CD4-positive, alpha-beta memory T cell (primary cell): Measurements from ENCODE around the gene COA3. TPM values are rescaled to one million over a fixed set of nuclear protein-coding genes. Genes with fewer than 3 reads are reported as not detected.
"Not testable (repeated sequence)": the region's sequence is repeated elsewhere in the genome, so short reads cannot be mapped to it uniquely, and the experiment has no call there.

Source experiments
- CTCF ChIA-PET: fragments of 350-600 bp; sonication (Branson Sonifier 250); formaldehyde crosslinking; loops from one replicate; lab custom pipeline; 2021; ENCODE audit warnings: inconsistent platforms; ENCODE audit not compliant: partially characterized antibody; lab: Charles Lee
- POLR2A ChIA-PET: fragments of 350-600 bp; sonication (Branson Sonifier 250); formaldehyde crosslinking; loops from one replicate; lab custom pipeline; 2021; ENCODE audit not compliant: partially characterized antibody; lab: Charles Lee
- DNase-seq, 5 donors: peaks; one replicate each; pipeline versions ENCODE4 v3.0.0 to v3.0.0-alpha.2; 2020 to 2022; ENCODE audit warnings: mixed read lengths in 1 of 5
- H3K27ac ChIP-seq: one replicate; pipeline ENCODE4 v1.7.0; 2013; ENCODE audit warnings: low read depth, low read length
- H3K27me3 ChIP-seq: 2 replicates; pipeline ENCODE4 v1.7.0; 2013; ENCODE audit warnings: mild to moderate bottlenecking, low read length, moderate library complexity; ENCODE audit not compliant: insufficient read depth
- H3K36me3 ChIP-seq: 2 replicates; pipeline ENCODE4 v1.7.0; 2013; ENCODE audit warnings: mild to moderate bottlenecking, low read length, moderate library complexity; ENCODE audit not compliant: insufficient read depth
- H3K4me1 ChIP-seq: 2 replicates; pipeline ENCODE4 v1.7.0; 2013; ENCODE audit warnings: mild to moderate bottlenecking, low read length, moderate library complexity; ENCODE audit not compliant: insufficient read depth
- H3K4me3 ChIP-seq, 2 donors: one replicate each; pipeline ENCODE4 v1.7.0; 2013; ENCODE audit warnings: low read length in 2 of 2, mild to moderate bottlenecking in 1 of 2
- H3K9me3 ChIP-seq, 2 donors: one replicate each; pipeline ENCODE4 v1.7.0; 2013; ENCODE audit warnings: low read length in 2 of 2, control low read depth in 1 of 2; ENCODE audit not compliant: control insufficient read depth in 1 of 2
- H3K27ac Mint-ChIP-seq, 7 donors: one replicate each; pipeline ENCODE4 v1.8.0; 2020 to 2021; ENCODE audit warnings: mixed read lengths in 7 of 7, mild to moderate bottlenecking in 6 of 7, inconsistent platforms in 3 of 7, moderate library complexity in 3 of 7
- H3K27me3 Mint-ChIP-seq, 2 donors: one replicate each; pipeline ENCODE4 v1.8.0; 2020 to 2021; ENCODE audit warnings: mixed read lengths in 2 of 2
- H3K36me3 Mint-ChIP-seq, 2 donors: one replicate each; pipeline ENCODE4 v1.8.0; 2020 to 2021; ENCODE audit warnings: mixed read lengths in 2 of 2, inconsistent platforms in 1 of 2, mild to moderate bottlenecking in 1 of 2
- H3K4me1 Mint-ChIP-seq, 4 donors: one replicate each; pipeline ENCODE4 v1.8.0; 2020 to 2021; ENCODE audit warnings: mixed read lengths in 4 of 4, mild to moderate bottlenecking in 1 of 4
- H3K4me3 Mint-ChIP-seq, 8 donors: one replicate each; pipeline ENCODE4 v1.8.0; 2020 to 2021; ENCODE audit warnings: mixed read lengths in 8 of 8, mild to moderate bottlenecking in 7 of 8, moderate library complexity in 6 of 8, inconsistent platforms in 3 of 8
- H3K9me3 Mint-ChIP-seq, 8 donors: one replicate each; pipeline ENCODE4 v1.8.0; 2020 to 2021; ENCODE audit warnings: mixed read lengths in 8 of 8, mild to moderate bottlenecking in 5 of 8, inconsistent platforms in 3 of 8, moderate library complexity in 1 of 8
- intact Hi-C: fragments of 100-400 bp; cut with micrococcal nuclease; formaldehyde crosslinking; loops from one replicate; pipeline ENCODE4 v1.15.1; 2023
- polyA plus RNA-seq, 2 donors: library from polyadenylated mRNA; unstranded; fragments of 300-500 nt; fragmentation: Illumina TruSeq; gene quantifications; one replicate each; pipeline ENCODE4 v1.2.3, GENCODE V29; 2021
- total RNA-seq, 2 experiments: library from RNA; stranded (reverse); gene quantifications; one replicate each; pipeline ENCODE4 v1.2.3, GENCODE V29; 2021

Gene COA3
- total and polyA plus RNA-seq, 4 experiments from 2014 or later = 27.7 to 153 (median 70.0) TPM

DNA sequence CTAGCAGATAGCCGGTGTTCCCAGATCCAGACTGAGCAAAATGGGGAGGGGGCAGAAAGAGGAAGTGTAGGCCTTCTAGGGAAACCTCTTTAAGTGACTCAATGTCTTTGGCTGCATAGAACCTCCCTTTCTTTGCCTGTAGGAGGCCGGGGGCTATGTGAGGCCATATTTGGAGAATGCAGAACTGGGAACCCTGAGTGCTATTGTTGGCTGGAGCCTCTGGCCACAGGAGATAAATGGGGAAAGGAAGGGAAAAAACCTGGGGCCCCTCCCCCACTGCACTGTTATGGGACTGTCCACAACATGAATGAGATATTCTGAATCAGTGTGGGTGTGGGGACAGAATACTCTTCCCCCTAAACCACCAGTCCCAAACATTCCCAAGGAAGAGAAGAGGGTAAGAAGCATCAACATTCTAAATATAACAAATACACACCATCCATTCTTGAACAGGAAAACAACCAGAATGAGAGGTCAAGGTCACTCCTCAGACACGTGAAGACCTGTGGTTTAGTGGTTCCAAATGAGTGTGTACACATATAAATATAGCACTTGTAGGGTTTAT, 22.9 kb downstream of the COA3 start:
- no peak overlapping the region for H3K27ac ChIP-seq
- no peaks in the 10 kb centered on the region for H3K9me3 ChIP-seq
- no peaks in the 10 kb centered on the region for H3K27me3 ChIP-seq
- peaks cover 17% of the 10 kb centered on the region for H3K4me1 ChIP-seq
- ChIA-PET POLR2A (no interaction called here), CTCF (no interaction called here)
- Mint-ChIP-seq H3K4me1 (peaks cover 11 to 30% (median 23%) of the 10 kb centered on the region in 4 donors), H3K9me3 (no peaks in the 10 kb centered on the region), H3K4me3 (peak overlapping the region in 4 of 8 donors; percentile 39 to 99 (median 50)), H3K27me3 (peaks cover 3 to 7% of the 10 kb centered on the region in 2 donors), H3K27ac (peak overlapping the region in 1 of 7 donors; percentile 65), H3K36me3 (peaks cover 48 to 53% of the 10 kb centered on the region in 2 donors)
- H3K36me3 ChIP-seq = peaks cover 28% of the 10 kb centered on the region
- no peak overlapping the region for H3K4me3 ChIP-seq
- intact Hi-C loops = no loop called here
- no peak for DNase-seq

GRCh38 chr17:42774066-42774745, 24.3 kb downstream of the COA3 start:
- Mint-ChIP-seq H3K4me3 (peak overlapping the region; percentile 98 to 99 (median 99)), H3K27ac (peak overlapping the region; percentile 91 to 99 (median 98)), H3K4me1 (peaks cover 11 to 28% (median 20%) of the 10 kb centered on the region in 4 donors), H3K27me3 (peaks cover 0 to under 1% of the 10 kb centered on the region in 2 donors), H3K36me3 (peaks cover 39 to 47% of the 10 kb centered on the region in 2 donors), H3K9me3 (no peaks in the 10 kb centered on the region)
- H3K4me1 ChIP-seq = peaks cover 17% of the 10 kb centered on the region
- H3K4me3 ChIP-seq = peak overlapping the region; percentile 90 to 100
- H3K36me3 ChIP-seq = peaks cover 24% of the 10 kb centered on the region
- DNase-seq = no peak
- ChIA-PET CTCF (interaction anchor here (0.9 to 3.0 kb wide), 5 partner anchors 11 to 224 kb away, joined by 3 to 16 read pairs (median 6); partner anchors contain the start of genes BECN1 and RPL27), POLR2A (interaction anchor here (0.9 to 2.3 kb wide), 13 partner anchors 8 to 386 kb away, joined by 3 to 27 read pairs (median 6); partner anchors contain the start of genes BECN1, CNTD1, COA3 and PSMC3IP)
- no peaks in the 10 kb centered on the region for H3K27me3 ChIP-seq
- H3K9me3 ChIP-seq = no peaks in the 10 kb centered on the region
- intact Hi-C loops = no loop called here
- peak overlapping the region; percentile 81 for H3K27ac ChIP-seq

- H3K27ac Mint-ChIP-seq = peak within 1 kb of the TSS; percentile 91 to 99 (median 98)
- DNase-seq = peak; percentile 70 to 77 (median 71)
- Histone ChIP-seq H3K27ac (peak within 1 kb of the TSS; percentile 81), H3K27me3 (no peaks in the 10 kb centered on the region), H3K4me3 (peak within 1 kb of the TSS; percentile 90 to 100), H3K4me1 (peaks cover 17% of the 10 kb centered on the region), H3K9me3 (no peaks in the 10 kb centered on the region), H3K36me3 (peaks cover 16% of the 10 kb centered on the region)
- H3K4me1 Mint-ChIP-seq = peaks cover 11 to 28% (median 19%) of the 10 kb centered on the region in 4 donors
- ChIA-PET POLR2A (interaction anchor here (0.8 to 2.3 kb wide), 17 partner anchors 9 to 588 kb away, joined by 3 to 27 read pairs (median 5); partner anchors contain the start of genes BECN1, CNTD1, COA3 and PSMC3IP), CTCF (interaction anchor here (0.9 to 3.0 kb wide), 8 partner anchors 10 to 225 kb away, joined by 3 to 16 read pairs (median 6); partner anchors contain the start of genes BECN1, PSMC3IP and RPL27)
- intact Hi-C loops = loop anchor here (1.0 kb wide), 1 partner anchor 164 kb away; the partner anchor contains the start of genes RETREG3 and TUBG1
- H3K36me3 Mint-ChIP-seq = peaks cover 33 to 39% of the 10 kb centered on the region in 2 donors
- no peaks in the 10 kb centered on the region for H3K27me3 Mint-ChIP-seq
- no peaks in the 10 kb centered on the region for H3K9me3 Mint-ChIP-seq
- H3K4me3 Mint-ChIP-seq = peak within 1 kb of the TSS; percentile 98 to 99 (median 99)
Observed at GRCh38 chr17:42773290-42774035, 25.0 kb downstream of the COA3 start, which contains the start of gene VPS25. VPS25 (plus strand) TSS chr17:42773449; CDS start chr17:42773476, 27 bp downstream.

DNA sequence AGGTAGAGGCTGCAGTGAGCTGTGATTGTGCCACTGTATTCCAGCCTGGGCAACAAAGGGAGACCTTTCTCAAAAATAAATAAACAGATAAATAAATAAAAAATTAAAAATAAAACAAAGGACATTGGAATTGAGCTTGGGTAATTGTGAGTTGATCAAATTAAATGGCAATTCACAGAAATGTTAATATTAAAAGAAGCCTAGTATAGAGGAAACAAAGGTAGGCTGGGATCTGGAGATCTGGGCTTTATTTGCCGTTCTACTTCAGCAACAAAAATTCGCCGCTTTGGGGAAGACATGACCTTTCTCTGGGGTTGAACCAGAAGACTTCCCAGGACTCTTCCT, 25.6 kb downstream of the COA3 start:
- Mint-ChIP-seq H3K27ac (peak overlapping the region; percentile 91 to 99 (median 98)), H3K9me3 (no peaks in the 10 kb centered on the region), H3K4me3 (peak overlapping the region; percentile 98 to 99 (median 99)), H3K4me1 (peaks cover 11 to 28% (median 19%) of the 10 kb centered on the region in 4 donors), H3K27me3 (peaks cover under 1% of the 10 kb centered on the region in 2 donors), H3K36me3 (peaks cover 28 to 34% of the 10 kb centered on the region in 2 donors)
- POLR2A ChIA-PET = interaction anchor here (0.7 to 2.3 kb wide), 14 partner anchors 9 to 588 kb away, joined by 3 to 27 read pairs (median 6); partner anchors contain the start of genes BECN1, CNTD1, COA3 and PSMC3IP
- H3K36me3 ChIP-seq = peaks cover 11% of the 10 kb centered on the region
- CTCF ChIA-PET = interaction anchor here (1.2 to 3.0 kb wide), 7 partner anchors 9 to 225 kb away, joined by 3 to 16 read pairs (median 6); partner anchors contain the start of genes BECN1, PSMC3IP and RPL27
- intact Hi-C loops = loop anchor here (1.0 kb wide), 1 partner anchor 164 kb away; the partner anchor contains the start of genes RETREG3 and TUBG1
- H3K4me3 ChIP-seq = peak overlapping the region; percentile 90 to 100
- H3K27me3 ChIP-seq = no peaks in the 10 kb centered on the region
- no peak for DNase-seq
- peak overlapping the region; percentile 81 for H3K27ac ChIP-seq
- H3K9me3 ChIP-seq = no peaks in the 10 kb centered on the region
- H3K4me1 ChIP-seq = peaks cover 17% of the 10 kb centered on the region

- H3K9me3 Mint-ChIP-seq, H3K27ac Mint-ChIP-seq, intact Hi-C loops, H3K27me3 ChIP-seq, H3K27me3 Mint-ChIP-seq, DNase-seq, H3K4me3 Mint-ChIP-seq, POLR2A ChIA-PET, H3K27ac ChIP-seq, H3K36me3 ChIP-seq, H3K4me3 ChIP-seq, H3K9me3 ChIP-seq: not testable (repeated sequence)
- Mint-ChIP-seq H3K36me3 (peaks cover 10 to 11% of the 10 kb centered on the region in 2 donors), H3K4me1 (peaks cover 11 to 28% (median 19%) of the 10 kb centered on the region in 4 donors)
- CTCF ChIA-PET = interaction anchor here (0.7 kb wide), 1 partner anchor 10 kb away, joined by 4 read pairs; no protein-coding TSS in a partner anchor
- H3K4me1 ChIP-seq = peaks cover 17% of the 10 kb centered on the region
Observed at GRCh38 chr17:42769964-42770363, 28.5 kb downstream of the COA3 start.

- H3K27ac ChIP-seq, H3K4me3 ChIP-seq, H3K9me3 ChIP-seq, CTCF ChIA-PET, intact Hi-C loops, DNase-seq, H3K36me3 Mint-ChIP-seq, H3K9me3 Mint-ChIP-seq, H3K27me3 ChIP-seq, H3K4me1 ChIP-seq, H3K27ac Mint-ChIP-seq, H3K4me3 Mint-ChIP-seq, H3K36me3 ChIP-seq, POLR2A ChIA-PET: not testable (repeated sequence)
- H3K4me1 Mint-ChIP-seq = peaks cover 4 to 14% (median 11%) of the 10 kb centered on the region in 4 donors
- H3K27me3 Mint-ChIP-seq = peaks cover 13 to 22% of the 10 kb centered on the region in 2 donors
Observed at GRCh38 chr17:42768006-42768405, 30.5 kb downstream of the COA3 start.
